Activated naive CD4-positive, alpha-beta T cell (primary cell): Measurements from ENCODE around the gene MXD3.

Experiments
- DNase-seq, 4 experiments: peaks; one replicate each; lab custom pipeline; 2025; lab: John Stamatoyannopoulos, UW

The MXD3 gene

DNA sequence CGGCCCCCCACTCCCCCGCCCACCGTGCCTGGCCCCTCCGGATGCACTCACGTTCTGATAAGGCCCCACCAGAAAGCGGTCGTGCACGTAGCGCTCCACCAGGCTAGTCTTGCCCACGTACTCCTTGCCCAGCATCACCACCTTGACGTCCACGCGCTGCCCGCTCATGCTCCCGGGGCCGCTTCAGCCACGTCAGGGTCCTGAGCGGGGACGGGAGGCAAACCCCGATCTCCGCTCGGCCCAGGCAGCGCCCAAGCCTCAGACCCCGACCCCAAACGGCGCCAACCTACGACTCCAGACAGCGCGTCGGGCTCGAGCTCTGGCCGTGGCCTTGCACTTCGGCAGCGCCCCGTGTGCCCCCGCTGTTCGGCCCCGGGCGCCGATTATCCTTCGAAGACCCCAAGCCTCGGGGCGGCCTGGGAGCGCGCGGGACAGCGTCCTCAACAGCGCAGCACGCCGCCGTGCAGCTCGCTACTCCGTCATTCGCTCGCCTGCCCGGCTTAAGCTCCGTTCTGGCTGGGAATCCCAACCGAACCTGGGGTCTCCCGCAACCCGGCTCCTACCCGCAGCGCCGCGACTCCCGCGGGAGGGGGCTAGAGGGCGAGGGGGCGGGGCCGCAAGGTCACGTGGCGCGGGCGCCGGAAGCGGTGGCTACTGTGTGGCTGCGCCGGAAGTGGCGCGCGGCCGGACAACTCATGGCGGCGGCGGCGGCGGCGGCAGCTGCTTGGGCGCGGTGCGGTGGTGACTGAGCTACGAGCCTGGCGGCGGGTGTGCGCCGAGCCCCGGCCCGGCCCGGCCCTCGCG, 8.4 kb downstream of the MXD3 start, which contains the start of the genes PRELID1 and RAB24:
PRELID1 (plus strand) TSS at position 679 of the 804 bp plus-strand sequence. CDS start 187 bp downstream, outside the sequence.
RAB24 (minus strand) TSS at position 599 of the 804 bp plus-strand sequence; CDS start at position 168, 431 bp downstream.
- peak; percentile 65 to 83 (median 74) for DNase-seq

DNA sequence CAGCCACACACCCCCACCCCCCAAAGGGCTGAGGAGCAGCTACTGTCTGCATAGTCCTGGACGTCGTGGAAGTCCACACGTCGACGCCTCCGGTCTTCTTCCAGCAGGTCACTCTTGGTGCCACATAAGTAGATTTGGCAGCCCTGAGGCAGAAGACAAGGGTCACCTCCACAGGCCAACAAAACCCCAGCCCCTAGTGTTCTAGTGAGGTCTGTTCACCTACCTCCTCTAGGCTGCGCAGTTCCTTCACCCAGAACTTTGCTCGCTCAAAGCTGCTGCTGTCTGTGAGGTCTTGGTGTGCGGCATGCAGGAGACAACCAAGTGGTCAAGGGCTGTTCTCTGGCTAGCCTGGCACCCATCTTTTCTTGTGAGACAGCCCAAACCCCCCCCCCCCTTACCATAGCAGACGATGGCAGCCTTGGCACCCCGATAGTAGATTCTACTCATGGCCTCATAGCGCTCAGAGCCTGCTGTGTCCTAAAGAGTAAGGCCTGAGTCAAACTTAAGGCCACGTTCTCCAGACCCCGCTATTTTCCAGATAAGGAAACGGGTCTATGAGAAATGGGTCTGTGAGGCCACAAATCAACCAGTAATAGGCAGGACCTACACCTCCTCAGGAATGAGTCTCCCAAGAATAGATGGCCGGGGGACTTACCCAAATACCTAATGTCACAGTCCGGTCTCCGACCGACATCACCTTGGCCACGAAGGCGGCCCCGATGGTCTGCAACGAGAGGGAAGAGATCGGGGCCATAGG, 9.2 kb downstream of the MXD3 start:
- no peak for DNase-seq

DNA sequence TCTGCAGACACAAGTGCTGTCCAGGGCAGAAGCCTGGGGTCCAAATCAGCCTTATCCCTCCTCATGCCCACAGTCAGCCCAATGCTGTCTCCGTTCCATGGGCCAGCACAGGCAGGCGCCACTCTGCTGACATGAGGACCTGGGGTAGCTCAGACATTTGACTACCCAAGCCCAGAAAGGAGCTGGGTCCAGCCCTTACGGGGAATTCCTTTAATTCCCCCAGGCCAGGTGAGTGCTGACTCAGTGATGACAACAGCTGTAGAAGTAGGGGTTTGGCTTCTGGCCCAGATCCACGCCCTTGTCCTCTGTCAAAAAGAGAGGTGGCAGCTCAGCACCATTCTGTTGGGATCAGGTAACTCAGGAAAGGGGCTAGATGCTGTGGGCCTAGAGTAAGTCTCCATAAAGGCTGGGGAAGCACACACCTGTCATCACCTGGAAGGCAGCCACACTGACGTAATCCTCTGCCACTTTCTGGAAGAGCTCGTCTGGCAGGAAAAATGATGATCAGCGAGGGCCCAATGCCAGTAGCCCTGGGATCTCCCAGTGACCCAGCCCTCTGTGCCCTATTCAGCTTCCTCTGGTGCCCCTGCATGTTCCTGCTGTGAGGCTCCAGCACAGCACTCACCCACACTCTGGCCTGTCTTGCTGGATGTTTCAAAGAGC, 10.1 kb downstream of the MXD3 start:
- DNase-seq, result no peak

DNA sequence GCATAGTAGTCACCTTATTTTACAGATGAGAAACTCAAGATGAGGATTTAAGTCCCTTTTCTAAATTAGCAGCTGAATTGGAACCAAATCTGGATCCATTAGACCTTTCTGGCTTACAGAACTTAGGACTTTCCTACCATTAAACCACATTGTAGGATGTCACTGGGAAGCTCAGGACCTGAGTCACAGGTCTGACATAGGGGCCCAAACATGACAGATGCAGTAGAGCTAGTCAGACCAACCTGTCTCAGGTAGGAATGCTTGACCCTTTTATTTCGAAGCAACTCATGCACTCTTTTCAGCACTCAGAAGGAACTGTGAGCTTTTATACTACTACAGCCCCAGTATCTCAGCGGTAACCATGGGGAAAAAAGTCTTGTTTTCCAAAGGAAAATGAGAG, 10.7 kb downstream of the MXD3 start:
- DNase-seq, result no peak

DNA sequence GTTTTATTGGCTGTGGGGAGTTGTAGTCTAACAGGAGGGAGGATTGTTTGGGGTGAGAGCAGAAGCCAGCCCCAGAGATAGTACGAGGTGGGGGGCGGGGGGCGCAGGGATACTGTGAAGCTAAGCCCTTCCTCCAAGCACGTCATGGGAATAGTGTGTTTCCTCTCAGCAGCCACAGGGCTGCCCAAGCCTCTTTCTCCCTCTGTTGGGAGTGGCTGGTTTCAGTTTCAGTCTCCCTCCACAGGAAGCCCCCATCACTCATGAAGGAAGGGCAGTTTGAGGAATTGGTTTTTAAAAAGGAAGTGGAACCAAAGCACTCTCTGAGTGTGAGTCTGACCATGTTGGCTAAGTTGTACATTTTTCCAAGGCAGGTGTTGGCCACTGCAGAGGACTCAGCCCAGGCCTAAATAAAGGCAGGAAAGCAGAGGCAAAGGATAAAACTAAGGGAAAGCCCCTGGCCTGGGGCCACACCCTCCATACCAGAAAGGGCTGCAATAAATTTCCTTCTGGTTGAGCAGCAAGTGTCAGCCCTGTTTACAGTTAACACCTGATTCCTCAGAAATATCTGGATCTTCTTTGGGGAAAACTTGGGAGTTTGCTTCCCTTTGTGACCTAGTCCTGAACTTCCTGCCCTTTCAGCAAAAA, 11.3 kb downstream of the MXD3 start:
- DNase-seq, result no peak

DNA sequence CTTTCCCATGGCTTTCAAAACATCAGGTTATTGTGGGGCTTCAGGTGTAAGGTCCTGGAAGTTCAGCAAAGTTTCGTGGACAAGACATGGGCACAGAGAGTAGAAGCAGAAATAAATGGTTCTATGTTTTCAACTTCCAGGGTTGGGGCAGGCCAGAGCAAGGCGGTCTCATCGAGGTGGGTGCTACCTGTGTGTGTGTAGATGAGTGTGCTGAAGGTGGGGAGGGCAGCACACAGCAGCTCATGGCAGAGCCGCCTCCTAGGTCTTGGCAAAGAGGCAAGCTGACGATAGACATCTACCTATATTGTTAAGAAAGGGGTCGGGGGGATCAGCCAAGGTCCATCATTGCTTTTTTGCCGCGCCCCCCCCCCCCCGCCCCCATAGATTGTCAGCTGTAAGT, 12.0 kb downstream of the MXD3 start:
- no peak for DNase-seq

DNA sequence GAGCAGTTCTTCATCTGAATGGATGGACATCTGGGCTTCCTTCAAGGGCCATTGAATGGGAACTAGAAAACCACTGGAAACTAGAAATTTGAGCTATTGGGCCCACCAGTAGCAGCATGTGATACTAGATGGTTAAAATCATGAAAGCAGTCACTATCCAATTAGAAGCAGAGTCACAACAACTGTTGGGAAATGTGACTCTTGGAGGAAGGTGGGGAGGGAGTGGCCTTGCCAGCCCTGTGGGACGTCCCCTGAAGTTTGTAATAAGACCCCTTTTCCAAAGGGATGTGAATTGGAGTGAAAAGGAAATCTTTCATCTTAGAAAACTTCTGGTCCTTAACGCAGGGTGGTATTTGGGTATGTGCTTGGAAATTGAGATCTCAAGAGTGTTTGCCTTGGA, 13.8 kb downstream of the MXD3 start:
- DNase-seq, result no peak

DNA sequence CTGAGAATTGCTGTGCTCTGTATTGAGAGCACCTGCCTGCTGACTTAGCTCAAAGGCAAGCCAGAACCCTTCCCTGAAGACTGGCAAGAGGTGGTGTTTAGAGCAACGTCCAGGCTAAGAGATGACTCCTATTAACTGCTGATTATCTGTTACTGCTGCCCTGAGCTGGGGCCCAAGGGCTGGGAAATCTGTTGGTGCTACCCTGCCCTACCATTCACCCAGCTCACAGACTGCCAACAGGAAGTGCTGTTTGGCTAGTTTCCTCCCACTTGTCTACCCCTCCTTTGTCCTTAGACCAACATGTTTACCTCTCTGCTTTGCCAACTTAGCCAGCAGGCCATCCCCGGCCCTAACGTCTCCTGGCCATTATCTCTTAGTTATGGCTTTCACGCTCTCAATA, 15.1 kb downstream of the MXD3 start:
- DNase-seq, result no peak

DNA sequence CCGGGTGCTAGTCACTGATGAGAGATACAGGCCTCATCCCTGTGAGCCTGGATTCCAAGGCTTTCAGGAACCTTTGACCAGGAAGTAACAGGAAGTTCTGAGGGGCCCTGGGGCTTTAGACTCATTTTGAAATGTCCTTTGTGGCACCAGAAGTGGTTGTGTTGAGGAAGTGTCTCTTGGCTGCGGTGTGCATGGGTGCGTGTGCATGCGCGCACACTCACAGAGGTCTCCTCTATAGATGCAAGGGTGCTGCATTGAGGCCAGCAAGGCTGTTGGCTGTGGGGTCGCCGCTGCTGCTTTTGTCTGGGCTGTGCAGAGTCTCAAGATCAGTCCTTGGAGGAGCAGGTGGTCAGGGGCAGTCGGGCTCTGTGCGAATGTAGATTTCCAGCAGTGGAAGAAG, 15.8 kb downstream of the MXD3 start:
- DNase-seq, result no peak

DNA sequence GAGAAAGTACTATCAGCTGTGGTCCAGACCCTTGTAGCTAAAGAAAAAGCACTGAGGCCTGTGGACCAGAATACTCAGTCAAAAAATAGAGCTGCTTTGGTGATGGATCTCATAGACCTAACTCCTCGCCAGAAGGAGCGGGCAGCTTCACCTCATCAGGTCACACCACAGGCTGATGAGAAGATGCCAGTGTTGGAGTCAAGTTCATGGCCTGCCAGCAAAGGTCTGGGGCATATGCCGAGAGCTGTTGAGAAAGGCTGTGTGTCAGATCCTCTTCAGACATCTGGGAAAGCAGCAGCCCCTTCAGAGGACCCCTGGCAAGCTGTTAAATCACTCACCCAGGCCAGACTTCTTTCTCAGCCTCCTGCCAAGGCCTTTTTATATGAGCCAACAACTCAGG, 17.1 kb downstream of the MXD3 start:
- no peak for DNase-seq

DNA sequence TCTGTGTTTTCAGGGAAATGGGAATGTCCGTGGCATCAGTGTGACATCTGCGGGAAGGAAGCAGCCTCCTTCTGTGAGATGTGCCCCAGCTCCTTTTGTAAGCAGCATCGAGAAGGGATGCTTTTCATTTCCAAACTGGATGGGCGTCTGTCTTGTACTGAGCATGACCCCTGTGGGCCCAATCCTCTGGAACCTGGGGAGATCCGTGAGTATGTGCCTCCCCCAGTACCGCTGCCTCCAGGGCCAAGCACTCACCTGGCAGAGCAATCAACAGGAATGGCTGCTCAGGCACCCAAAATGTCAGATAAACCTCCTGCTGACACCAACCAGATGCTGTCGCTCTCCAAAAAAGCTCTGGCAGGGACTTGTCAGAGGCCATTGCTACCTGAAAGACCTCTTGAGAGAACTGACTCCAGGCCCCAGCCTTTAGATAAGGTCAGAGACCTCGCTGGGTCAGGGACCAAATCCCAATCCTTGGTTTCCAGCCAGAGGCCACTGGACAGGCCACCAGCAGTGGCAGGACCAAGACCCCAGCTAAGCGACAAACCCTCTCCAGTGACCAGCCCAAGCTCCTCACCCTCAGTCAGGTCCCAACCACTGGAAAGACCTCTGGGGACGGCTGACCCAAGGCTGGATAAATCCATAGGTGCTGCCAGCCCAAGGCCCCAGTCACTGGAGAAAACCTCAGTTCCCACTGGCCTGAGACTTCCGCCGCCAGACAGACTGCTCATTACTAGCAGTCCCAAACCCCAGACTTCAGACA, 17.7 kb downstream of the MXD3 start:
- no peak for DNase-seq

DNA sequence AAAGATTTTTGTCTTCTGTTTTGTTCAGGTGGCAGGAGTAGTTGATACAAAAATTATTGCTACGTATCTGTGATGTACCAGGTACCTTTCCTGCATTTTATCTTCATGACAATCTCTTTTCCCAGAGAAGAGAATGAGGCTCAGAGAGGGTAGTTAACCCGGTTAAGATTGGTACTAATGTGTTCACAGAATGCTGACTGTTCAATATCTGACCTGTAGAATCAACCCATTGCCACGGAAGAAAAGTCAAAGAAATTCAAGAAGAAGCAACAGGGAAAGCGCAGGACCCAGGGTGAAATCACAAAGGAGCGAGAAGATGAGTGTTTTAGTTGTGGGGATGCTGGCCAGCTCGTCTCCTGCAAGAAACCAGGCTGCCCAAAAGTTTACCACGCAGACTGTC, 20.0 kb downstream of the MXD3 start:
- DNase-seq, result no peak

DNA sequence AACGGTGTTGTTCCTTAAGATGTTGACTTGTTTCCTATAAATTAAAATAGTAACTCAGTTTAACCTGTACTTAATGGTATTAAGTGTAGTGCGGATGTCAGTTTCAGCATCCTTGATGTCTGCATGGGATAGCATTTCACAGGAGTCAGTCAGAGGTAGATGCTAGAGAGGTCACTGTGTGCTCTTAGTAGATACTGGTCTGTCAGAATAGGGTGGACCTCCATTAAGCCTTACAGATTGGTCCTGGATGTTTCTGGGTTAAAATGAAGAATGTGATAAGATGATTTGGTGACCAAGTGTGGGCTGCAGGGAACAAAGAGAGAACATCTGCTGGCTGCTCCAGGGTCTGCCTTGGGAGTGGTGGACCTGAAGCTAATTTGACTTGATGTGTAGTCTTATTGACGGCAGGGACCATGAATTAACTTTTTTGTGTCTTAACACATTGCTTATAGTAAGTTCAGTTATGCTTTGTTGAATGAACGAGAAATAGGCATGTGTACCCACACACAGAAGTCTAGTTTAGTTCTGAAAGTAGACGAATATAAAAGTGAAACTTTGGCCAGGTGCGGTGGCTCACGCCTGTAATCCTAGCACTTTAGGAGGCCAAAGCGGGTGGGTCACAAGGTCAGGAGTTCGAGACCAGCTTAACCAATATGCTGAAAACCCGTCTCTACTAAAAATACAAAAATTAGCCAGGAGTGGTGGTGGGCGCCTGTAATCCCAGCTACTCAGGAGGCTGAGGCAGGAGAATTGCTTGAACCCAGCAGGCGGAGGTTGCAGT, 20.7 kb downstream of the MXD3 start:
- DNase-seq, result no peak

DNA sequence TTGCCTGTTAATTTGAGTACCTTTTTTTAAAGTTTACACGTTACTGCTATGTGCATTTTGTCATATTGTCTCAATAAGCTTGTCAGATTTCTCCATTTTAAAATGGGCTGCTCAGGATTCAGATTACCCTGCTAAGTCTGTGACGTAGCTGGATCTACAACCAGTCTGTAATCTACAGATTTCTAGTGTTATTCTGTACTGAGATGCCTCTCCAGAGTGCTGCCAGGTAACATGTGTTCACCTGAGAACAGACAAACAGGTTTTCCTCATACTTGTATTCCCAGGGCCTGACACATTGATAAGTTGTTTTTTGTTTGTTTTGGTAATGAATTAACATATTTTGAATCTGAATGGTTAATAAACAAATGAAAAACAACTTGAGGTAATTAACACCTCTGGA, 23.5 kb downstream of the MXD3 start:
- DNase-seq, result no peak

DNA sequence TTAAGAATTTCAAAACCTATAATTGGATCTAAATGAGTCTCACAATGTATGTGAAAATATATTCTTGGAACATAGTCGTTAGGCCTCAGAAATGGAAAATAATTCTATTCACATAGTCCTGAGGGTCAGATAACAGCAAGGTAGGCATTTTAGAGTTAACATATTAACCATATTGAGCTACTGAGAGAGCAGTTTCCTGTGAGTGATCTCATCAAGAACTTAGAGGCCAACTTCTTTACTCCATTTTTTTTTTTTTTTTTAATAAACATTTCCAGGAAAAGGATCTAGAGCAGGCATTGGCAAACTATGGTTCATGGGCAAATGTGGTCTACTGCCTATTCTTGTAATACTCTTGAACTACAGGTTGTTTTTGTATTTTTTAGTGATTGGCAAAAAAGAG, 34.8 kb downstream of the MXD3 start:
- DNase-seq, result no peak

DNA sequence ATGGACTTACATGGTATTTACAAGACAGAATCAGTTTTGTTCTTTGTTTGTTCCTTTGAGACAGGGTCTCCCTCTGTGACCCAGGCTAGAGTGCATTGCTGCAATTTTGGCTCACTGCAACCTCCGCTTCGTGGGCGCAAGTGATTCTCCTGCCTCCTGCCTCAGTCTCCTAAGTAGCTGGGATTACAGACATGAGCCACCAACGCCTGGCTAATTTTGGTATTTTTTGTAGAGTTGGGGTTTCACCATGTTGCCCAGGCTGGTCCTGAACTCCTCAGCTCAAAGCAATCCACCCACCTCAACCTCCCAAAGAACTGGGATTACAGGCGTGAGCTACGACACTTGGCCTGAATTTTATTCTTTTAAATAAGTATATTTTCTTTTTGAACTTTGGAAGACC, 35.8 kb downstream of the MXD3 start:
- no peak for DNase-seq

DNA sequence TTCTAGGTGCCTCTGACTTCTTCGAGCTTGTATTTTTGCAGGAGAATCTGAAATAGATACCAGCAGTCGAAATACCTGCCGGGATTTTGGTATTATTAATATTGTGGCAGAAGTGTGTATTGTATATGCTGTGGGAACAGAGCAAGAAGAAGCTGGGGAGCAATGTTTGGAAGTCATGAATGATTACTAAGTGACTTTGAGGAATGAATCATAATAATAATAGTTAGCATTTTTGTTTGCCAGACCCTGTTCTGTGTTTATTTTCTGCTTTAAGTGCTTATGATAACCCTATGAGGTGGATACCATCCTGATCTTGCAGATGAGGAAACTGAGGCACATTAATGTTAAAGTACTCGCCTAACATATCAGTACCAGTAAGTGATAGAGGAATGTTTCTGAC, 40.6 kb downstream of the MXD3 start:
- DNase-seq, result no peak

DNA sequence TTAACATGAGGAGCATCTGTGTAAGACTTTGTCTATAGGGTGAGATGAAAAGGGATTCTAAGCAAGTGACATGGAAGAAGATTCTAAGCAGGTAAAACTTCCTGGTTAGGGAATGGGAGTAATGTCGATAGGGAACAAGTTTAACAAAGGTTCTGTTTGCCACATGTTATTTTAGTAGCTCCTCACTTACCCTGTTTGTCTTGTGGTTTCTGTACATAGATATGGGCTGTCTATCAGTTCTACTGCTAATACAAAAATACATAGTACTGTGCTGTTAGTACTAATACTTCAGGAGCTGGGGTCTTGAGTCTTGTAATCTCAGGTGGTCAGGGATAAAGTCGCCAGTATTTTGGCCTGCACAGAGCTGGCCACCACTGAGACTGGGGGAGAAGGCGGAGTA, 41.0 kb downstream of the MXD3 start:
- no peak for DNase-seq

DNA sequence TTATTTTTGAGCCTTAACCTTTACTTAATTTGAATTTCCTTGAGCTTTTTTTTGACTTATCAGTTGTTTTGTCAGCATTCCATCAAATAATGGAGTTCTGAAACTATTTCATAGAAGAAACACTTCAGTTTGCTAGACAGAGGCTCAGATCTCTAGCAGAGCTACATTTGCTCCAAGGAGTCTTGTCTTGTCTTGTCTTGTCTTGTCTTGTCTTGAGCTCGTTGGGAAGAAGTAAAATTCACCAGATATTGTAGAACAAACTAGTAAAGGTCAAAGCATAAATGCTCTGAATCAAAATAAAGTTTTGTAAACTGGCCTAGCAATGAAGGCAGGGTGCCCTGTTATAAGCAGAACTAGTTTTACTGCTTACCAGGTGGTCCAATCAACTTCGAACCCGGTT, 41.7 kb downstream of the MXD3 start:
- no peak for DNase-seq

DNA sequence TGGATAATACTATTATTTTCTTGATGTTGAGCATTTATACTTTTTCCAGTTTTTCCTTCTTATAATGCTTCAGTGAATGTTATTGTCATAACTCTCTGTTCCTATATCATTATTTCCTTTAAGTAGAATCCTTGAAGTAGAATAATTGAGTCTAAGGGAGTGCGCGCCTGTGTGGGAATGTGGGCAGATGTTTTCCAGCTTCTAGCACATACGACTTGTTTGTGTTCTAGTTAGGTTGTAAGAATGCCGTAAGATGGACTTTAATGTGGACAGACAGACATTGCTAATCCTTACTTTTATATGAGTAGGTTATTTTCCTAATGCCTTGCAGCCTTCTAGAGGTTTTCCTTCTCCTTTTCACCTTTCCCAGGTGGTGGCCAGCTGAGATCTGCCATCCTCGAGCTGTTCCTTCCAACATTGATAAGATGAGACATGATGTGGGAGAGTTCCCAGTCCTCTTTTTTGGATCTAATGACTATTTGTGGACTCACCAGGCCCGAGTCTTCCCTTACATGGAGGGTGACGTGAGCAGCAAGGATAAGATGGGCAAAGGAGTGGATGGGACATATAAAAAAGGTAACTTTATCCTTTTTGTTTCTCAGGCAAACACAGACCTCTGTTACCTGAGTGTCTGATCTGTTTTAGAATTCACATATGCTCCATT, 42.3 kb downstream of the MXD3 start:
- DNase-seq, result no peak
